NT2/D1 (cell line): ENCODE results near the gene SMOC2.

Experiments used
- SUZ12 ChIP-seq: IDR thresholded peaks from 2 replicates; pipeline ENCODE4 v1.6.1; 2011; ENCODE audit not compliant: insufficient read length, insufficient read depth; ENCODE audit errors: extremely low read depth
- YY1 ChIP-seq: IDR thresholded peaks from 2 replicates; pipeline ENCODE4 v1.6.1; 2011; ENCODE audit not compliant: insufficient read length, insufficient read depth
- ZNF274 ChIP-seq: IDR thresholded peaks from 2 replicates; pipeline ENCODE4 v1.6.1; 2011; ENCODE audit warnings: mild to moderate bottlenecking, low read depth, low read length

GRCh38 chr6:168606722-168607121 is 165.7 kb downstream of the SMOC2 start:
- no peak for TF ChIP-seq ZNF274
- no peak for TF ChIP-seq YY1
- TF ChIP-seq SUZ12, result no peak
